SKM-1 treated with dmso at 0.1 percent for 144 hours (cell line): Measurements from ENCODE around the gene PHF2.

Source experiments
- DNase-seq: peaks from one replicate; lab custom pipeline; 2025; ENCODE audit not compliant: unreplicated experiment; lab: John Stamatoyannopoulos, UW

PHF2 gene

GRCh38 chr9:93648836-93649235, 72.5 kb downstream of the PHF2 start:
- DNase-seq = no peak

- no peak for DNase-seq
Measured at GRCh38 chr9:93649610-93650261, 73.4 kb downstream of the PHF2 start.

- no peak for DNase-seq
Measured at GRCh38 chr9:93650448-93650847, 74.1 kb downstream of the PHF2 start.

GRCh38 chr9:93651521-93651950, 75.2 kb downstream of the PHF2 start:
- DNase-seq = no peak

- DNase-seq = no peak
Measured at GRCh38 chr9:93652604-93653592, 76.5 kb downstream of the PHF2 start.

DNA sequence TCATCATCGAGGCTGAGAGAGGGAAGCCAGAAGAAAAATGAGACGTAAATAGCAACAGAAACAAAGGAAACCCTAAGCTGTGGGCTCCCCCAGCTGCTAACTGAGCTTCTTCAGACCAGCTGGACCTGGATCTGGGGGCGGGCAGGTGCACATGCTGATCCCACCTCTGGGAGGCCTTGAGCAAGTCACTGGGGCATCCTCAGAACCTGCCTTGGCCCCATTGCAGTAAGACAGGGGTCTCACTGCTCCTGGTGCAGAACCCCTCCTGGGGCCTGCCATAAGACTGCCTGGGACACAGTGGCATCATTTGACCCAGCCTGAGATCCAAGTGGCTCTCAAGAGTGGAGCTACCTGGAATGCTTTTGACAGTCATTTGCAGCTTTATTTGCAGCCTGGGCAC, 77.4 kb downstream of the PHF2 start:
- DNase-seq = no peak

DNA sequence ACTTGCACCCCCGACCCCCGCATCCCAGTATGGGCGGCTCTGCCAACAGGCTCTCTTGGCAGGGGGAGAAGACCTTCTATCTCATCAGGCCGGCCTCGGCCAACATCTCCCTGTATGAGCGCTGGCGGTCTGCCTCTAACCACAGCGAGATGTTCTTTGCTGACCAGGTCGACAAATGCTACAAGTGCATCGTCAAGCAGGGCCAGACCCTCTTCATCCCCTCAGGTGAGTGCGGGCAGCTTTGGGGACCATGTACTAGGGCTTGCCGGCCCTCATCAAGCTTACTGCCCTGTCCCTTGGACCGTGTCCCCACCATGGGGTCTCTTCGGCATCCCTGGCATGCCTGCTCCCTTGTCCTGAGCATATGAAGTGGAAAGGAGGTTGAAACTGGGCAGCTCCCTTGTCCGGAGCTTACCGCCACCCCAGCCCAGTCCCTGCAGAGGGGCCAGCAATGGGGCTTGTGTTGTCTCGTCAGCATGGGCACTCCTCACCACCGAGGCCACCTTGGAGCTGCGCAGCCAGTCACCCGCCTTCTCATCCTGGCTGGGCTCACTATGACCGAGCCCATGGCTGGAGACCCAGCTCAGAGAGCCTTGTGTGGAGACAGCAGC, 78.1 kb downstream of the PHF2 start:
- no peak for DNase-seq

- DNase-seq = no peak
Measured at GRCh38 chr9:93655621-93656425, 79.4 kb downstream of the PHF2 start.

DNA sequence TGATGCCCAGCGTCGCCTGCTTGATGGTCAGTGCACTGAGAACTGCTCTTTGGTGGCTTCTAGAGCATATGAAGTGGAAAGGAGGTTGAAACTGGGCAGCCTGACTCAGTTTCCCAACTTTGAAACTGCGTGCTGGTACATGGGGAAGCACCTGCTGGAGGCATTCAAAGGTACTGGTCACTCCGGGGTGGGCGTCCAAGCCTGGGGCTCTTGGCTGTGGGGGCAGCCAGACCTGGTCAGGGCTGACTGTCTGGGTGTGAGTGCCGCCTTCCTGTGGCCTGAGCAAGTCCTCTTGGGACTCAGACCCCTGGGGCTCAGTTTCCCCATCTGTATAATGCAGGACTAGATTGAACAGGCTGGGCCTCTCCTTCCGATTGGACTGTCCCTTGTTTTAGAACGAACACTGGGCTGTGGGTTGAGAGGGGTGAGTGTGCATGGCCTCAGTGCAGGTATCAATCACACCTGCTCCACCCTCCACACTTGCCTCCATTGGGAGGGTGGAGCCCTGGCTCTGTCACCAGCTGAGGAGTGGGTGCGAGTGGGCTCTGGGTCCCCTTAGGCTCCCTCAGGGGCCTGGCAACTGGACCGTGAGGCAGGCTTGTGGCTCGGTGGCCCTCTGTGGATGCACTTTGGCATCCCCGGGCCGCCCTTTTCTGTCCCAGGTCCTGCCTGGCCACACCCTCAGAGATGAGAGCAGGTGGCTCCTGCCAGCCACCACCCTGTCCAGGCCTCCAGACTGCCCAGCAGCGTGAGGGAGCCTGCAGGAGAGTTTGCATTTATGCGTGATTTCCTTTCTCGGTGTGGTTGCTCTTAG, 80.2 kb downstream of the PHF2 start:
- no peak for DNase-seq

- DNase-seq = no peak
Measured at GRCh38 chr9:93657331-93658111, 81.1 kb downstream of the PHF2 start.

- DNase-seq = no peak
Measured at GRCh38 chr9:93658184-93658925, 82.0 kb downstream of the PHF2 start.

DNA sequence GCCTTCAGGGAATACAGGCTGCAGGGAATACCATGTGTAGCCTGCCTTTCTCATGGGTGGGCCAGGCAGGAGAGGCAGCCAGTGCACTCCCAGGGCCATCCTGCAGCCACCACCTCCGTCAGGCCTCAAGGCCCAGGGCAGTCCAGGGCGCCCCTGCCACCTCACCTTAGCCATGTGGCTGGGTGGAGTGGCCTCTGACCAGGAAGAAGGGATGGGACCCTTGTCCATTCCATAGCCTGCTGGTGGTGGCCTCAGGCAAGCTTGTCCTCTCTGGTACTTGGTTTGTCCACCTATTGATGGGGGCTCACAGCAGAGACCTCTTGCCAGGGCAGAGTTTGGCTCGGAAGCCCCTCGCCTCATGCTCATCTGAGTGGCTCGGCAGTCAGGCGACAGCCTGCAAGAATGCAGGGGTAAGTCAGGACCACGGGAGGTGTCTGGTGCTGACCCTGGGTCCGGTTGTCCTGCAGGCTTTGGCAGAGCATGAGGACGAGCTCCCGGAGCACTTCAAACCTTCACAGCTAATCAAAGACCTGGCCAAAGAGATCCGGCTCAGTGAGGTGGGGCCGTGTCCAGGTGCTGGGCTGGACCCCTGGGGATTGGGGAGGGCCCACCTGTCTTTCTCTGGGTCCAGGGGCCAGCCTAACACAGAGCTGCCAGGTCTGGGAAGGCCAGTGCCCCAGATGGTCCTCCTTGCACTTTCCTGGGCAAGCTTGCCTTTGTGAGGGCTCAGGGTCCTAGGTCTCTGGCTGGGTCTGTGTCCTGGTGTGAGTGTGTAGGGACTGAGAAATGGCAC, 82.9 kb downstream of the PHF2 start:
- DNase-seq = no peak

GRCh38 chr9:93659837-93660177, 83.4 kb downstream of the PHF2 start:
- no peak for DNase-seq

DNA sequence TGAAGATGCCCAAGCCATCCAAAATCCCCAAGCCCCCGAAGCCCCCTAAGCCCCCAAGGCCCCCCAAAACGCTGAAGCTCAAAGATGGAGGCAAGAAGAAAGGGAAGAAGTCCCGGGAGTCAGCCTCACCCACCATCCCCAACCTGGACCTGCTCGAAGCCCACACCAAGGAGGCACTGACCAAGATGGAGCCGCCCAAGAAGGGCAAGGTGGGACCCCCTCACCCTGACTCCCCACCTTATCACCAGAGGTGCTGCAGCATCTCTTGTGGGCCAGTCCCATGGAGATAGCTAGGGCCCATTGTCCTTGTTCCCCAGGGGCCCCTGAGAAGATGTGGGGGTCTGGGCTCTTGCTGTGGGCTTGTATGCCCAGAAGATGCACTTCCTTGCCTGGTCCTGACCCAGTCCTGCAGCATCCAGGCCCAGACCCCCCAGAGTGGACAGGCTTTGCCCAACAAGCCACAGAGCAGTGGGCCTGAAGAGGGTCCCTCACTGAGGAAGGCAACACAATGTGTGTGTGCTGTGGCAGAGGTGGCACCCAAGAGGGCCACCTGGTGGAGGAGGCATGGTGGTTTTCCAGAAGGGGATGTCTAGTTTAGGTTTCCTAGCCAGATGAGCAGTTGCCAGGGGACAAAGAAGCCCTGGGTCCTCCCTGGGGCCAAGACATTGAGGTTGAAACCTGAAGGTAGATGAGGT, 84.1 kb downstream of the PHF2 start:
- no peak for DNase-seq

DNA sequence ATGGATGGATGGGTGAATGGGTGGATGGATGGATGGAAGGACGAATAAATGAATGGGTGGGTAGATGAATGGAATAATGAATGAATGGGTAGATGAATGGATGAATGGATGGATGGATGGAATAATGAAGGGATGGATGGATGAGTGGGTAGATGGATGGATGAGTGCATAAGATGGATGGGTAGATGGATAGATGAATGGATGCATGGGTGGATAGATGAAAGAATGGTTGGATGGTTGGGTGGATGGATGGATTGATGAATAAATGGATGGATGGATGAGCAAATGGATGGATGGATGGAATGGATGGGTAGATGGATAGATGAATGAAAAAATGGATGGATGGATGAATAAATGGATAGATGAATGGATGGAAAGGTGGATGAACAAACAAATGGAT, 85.2 kb downstream of the PHF2 start:
- DNase-seq = no peak

GRCh38 chr9:93662016-93662638, 85.7 kb downstream of the PHF2 start:
- DNase-seq = no peak
